Hepatocyte (in vitro differentiated cells): ENCODE results near the gene ARHGEF38. TPM values are rescaled to one million over a fixed set of nuclear protein-coding genes. Genes with fewer than 3 reads are reported as not detected.

ENCODE experiments used
- DNase-seq: peaks from one replicate; pipeline ENCODE4 v3.0.0-alpha.2; 2016; ENCODE audit warnings: low spot score
- H2AFZ ChIP-seq: fragments of 200-600 bp; sonication (generic); 2 replicates; pipeline ENCODE4 v1.6.0; 2016; ENCODE audit warnings: antibody characterized with exemption, mild to moderate bottlenecking
- H3K27ac ChIP-seq: fragments of 200-600 bp; sonication (generic); 2 replicates; pipeline ENCODE4 v1.5.1; 2016; ENCODE audit warnings: mild to moderate bottlenecking
- H3K27me3 ChIP-seq: fragments of 200-600 bp; sonication (generic); 2 replicates; pipeline ENCODE4 v1.6.1; 2016
- H3K36me3 ChIP-seq: fragments of 200-600 bp; sonication (generic); replicated peaks from 2 replicates; pipeline ENCODE4 v1.5.1; 2016; ENCODE audit warnings: low read depth; ENCODE audit not compliant: insufficient read depth
- H3K4me1 ChIP-seq: fragments of 200-600 bp; sonication (generic); 2 replicates; pipeline ENCODE4 v1.5.1; 2016; ENCODE audit warnings: mild to moderate bottlenecking, moderate library complexity; ENCODE audit not compliant: insufficient read depth
- H3K4me2 ChIP-seq: fragments of 200-600 bp; sonication (generic); 2 replicates; pipeline ENCODE4 v1.6.0; 2016
- H3K4me3 ChIP-seq: fragments of 200-600 bp; sonication (generic); 2 replicates; pipeline ENCODE4 v1.5.1; 2016; ENCODE audit warnings: mild to moderate bottlenecking
- H3K79me2 ChIP-seq: fragments of 200-600 bp; sonication (generic); 2 replicates; pipeline ENCODE4 v1.6.0; 2017; ENCODE audit warnings: mild to moderate bottlenecking
- H3K9me2 ChIP-seq: fragments of 200-600 bp; sonication (generic); replicated peaks from 2 replicates; pipeline ENCODE4 v1.6.0; 2017; ENCODE audit warnings: mild to moderate bottlenecking; ENCODE audit not compliant: insufficient read depth
- H3K9me3 ChIP-seq: fragments of 200-600 bp; sonication (generic); 2 replicates; pipeline ENCODE4 v1.5.1; 2016; ENCODE audit warnings: low read depth, mild to moderate bottlenecking
- H4K20me1 ChIP-seq: fragments of 200-600 bp; sonication (generic); 2 replicates; pipeline ENCODE4 v1.6.0; 2016; ENCODE audit warnings: mild to moderate bottlenecking; ENCODE audit not compliant: insufficient read depth, poor library complexity, severe bottlenecking
- EZH2 ChIP-seq: fragments of 200-600 bp; sonication (generic); IDR thresholded peaks from 2 replicates; pipeline ENCODE4 v1.6.1; 2016; ENCODE audit warnings: antibody characterized with exemption, mild to moderate bottlenecking, borderline replicate concordance
- EZH2phosphoT487 ChIP-seq: fragments of 200-600 bp; sonication (generic); IDR thresholded peaks from one replicate; pipeline ENCODE4 v1.6.1; 2018; ENCODE audit warnings: antibody characterized with exemption, mild to moderate bottlenecking, low read depth, moderate library complexity; ENCODE audit not compliant: unreplicated experiment, severe bottlenecking
- WGBS: methylation state at CpG from one replicate; pipeline ENCODE4 v1.1.6; 2016; ENCODE audit warnings: low lambda C conversion rate; ENCODE audit errors: missing lambda C conversion rate; 5-methylcytosine and 5-hydroxymethylcytosine counted together
- polyA plus RNA-seq: library from polyadenylated mRNA; unstranded; fragments of >200 nt; fragmentation: Nextera tagmentation; extraction: Ambion mirVana; gene quantifications from 2 replicates; pipeline ENCODE4 v1.2.1, GENCODE V29; 2016
- total RNA-seq: library from RNA; depleted of rRNA; stranded (reverse); fragments of >200 nt; gene quantifications from 2 replicates; pipeline ENCODE4 v1.2.3, GENCODE V29; 2014
- TF ChIP-seq, protein P1 (sequence below): fragments of 200-600 bp; sonication (generic); IDR thresholded peaks from 2 replicates; pipeline ENCODE4 v1.5.1; 2016; ENCODE audit warnings: antibody characterized with exemption, mild to moderate bottlenecking; ENCODE audit not compliant: poor library complexity

ARHGEF38 gene
- total and polyA plus RNA-seq, 2 experiments from 2014 or later = 2.0 to 4.0 TPM

DNA sequence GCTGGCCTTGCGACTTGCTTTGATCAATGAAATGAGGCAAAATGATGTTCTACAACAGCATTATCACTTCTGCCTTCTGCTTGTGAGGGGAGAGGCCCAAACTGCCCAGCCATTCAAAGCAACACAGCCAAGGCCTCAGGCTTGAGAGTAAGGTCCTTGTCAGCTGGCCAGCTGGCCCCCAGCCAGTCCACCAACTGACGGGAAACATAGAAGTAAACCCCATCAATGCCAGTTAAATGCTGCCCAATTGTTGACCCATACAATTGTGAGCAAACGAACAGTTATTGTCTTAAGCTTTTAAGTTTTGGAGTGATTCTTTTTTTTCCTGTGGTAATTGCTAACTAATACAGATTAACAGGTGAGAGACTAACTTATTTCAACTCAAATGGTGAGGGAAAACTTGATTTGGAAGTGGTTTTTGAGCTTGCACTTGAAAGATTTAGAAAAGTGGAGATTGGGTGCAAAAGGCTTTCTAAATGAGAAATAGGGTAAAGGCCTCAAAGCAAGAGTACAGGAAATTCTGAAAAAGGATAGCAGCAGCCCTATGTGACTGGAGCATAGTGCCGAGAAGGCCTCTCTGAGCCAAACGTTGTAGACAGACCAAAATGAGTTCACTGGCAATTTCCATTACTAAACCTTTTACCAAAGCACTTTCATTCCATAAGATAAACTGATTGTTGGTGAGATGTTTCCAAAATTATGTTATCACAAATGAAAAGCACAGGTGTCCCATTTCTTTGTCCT lies 66.9 kb downstream of the ARHGEF38 start:
- Histone ChIP-seq H3K4me3 (no peak overlapping the region), H3K9me2 (no peaks in the 10 kb centered on the region), H3K27ac (peak overlapping the region; percentile 14), H4K20me1 (no peaks in the 10 kb centered on the region), H3K4me2 (no peak overlapping the region), H3K79me2 (no peaks in the 10 kb centered on the region), H3K9me3 (no peaks in the 10 kb centered on the region), H3K4me1 (no peaks in the 10 kb centered on the region), H3K27me3 (no peaks in the 10 kb centered on the region), H3K36me3 (no peaks in the 10 kb centered on the region), H2AFZ (no peak overlapping the region)
- TF ChIP-seq EZH2phosphoT487 (no peak), EZH2 (no peak)
- TF ChIP-seq, protein P1, sequence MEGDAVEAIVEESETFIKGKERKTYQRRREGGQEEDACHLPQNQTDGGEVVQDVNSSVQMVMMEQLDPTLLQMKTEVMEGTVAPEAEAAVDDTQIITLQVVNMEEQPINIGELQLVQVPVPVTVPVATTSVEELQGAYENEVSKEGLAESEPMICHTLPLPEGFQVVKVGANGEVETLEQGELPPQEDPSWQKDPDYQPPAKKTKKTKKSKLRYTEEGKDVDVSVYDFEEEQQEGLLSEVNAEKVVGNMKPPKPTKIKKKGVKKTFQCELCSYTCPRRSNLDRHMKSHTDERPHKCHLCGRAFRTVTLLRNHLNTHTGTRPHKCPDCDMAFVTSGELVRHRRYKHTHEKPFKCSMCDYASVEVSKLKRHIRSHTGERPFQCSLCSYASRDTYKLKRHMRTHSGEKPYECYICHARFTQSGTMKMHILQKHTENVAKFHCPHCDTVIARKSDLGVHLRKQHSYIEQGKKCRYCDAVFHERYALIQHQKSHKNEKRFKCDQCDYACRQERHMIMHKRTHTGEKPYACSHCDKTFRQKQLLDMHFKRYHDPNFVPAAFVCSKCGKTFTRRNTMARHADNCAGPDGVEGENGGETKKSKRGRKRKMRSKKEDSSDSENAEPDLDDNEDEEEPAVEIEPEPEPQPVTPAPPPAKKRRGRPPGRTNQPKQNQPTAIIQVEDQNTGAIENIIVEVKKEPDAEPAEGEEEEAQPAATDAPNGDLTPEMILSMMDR = no peak
- WGBS = 70% methylated on average over 5 of the region's 5 CpGs
- DNase-seq = peak; percentile 30

GRCh38 chr4:105620640-105621323 lies 68.4 kb downstream of the ARHGEF38 start:
- H3K27me3 ChIP-seq = no peaks in the 10 kb centered on the region
- H4K20me1 ChIP-seq = no peaks in the 10 kb centered on the region
- H2AFZ ChIP-seq = no peak overlapping the region
- no peaks in the 10 kb centered on the region for H3K36me3 ChIP-seq
- TF ChIP-seq EZH2phosphoT487 (no peak), EZH2 (no peak)
- TF ChIP-seq, protein P1 = no peak
- H3K79me2 ChIP-seq = no peaks in the 10 kb centered on the region
- DNase-seq = peak; percentile 27
- no peak overlapping the region for H3K27ac ChIP-seq
- 50% methylated on average over 1 of the region's 1 CpG for WGBS
- no peaks in the 10 kb centered on the region for H3K9me3 ChIP-seq
- no peaks in the 10 kb centered on the region for H3K4me1 ChIP-seq
- no peaks in the 10 kb centered on the region for H3K9me2 ChIP-seq
- H3K4me2 ChIP-seq = no peak overlapping the region
- no peak overlapping the region for H3K4me3 ChIP-seq

- Histone ChIP-seq H3K4me3 (no peak overlapping the region), H3K27ac (no peak overlapping the region), H3K27me3 (no peaks in the 10 kb centered on the region), H3K79me2 (no peaks in the 10 kb centered on the region), H3K4me2 (no peak overlapping the region), H3K9me3 (no peaks in the 10 kb centered on the region), H3K36me3 (no peaks in the 10 kb centered on the region), H2AFZ (no peak overlapping the region), H3K4me1 (no peaks in the 10 kb centered on the region), H4K20me1 (no peaks in the 10 kb centered on the region), H3K9me2 (no peaks in the 10 kb centered on the region)
- DNase-seq = peak; percentile 22
- 64% methylated on average over 4 of the region's 4 CpGs for WGBS
- TF ChIP-seq, protein P1 = no peak
- TF ChIP-seq EZH2phosphoT487 (no peak), EZH2 (no peak)
These were observed 69.8 kb downstream of the ARHGEF38 start for GRCh38 chr4:105622269-105622668.
